Measurements from ENCODE around the gene CDC5L.

Gene CDC5L

DNA sequence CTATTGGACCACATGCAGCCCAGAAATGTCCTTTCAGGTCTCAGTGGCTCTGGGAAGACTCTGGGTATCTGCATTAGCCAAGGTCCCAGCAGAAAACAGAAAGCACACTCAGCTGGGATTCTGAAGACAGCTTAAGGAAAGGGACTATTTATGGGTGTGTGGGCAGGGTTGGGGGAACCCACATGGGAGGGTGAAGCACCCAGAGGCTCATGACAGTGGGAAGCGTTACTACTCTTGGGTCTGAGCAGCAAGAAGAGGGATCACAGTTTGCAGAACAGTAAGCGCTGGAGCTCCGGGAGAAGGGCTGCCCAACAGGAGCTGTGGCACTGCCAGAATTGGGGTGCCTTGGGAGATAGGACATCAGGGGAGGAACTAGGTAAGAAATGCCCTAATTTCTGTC, 12.4 kb upstream of the CDC5L start:
- no peak for DNase-seq

DNA sequence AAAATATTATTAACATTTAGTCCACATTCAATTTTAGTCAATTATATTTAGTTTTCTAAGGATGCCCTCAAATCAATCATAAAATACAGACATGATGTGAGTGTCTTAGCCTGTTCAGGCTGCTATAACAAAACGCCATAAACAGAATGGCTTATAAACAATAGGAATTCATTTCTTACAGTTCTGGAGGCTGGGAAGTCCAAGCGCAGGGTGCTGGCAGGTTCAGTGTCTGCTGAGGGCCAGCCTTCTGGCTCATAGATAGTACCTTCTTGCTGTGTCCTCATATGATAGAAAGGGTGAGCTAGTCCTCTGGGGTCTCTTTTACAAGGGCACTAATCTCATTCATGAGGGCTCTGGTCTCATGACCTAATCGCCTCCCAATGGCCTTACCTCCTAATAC, 10.0 kb upstream of the CDC5L start:
- DNase-seq = no peak

DNA sequence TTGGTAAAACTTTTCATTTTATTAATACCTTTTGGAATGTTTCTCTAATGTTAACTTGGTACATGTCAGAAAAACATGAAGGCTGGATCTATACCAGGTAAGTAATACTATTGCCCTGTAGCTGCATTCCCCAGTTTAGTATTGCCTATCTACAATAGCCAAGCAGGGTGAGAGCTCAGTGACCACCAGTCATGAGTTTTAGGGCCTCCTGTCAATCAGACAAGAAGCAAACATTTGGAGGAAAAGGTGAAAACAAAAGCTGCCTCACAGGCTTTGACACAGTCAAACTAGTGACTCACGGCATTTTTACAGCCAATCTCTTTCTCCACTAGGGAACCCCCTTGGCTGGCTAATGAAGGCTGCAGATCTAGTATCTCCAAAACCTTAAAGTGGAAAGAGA, 9.5 kb upstream of the CDC5L start:
- no peak for DNase-seq

DNA sequence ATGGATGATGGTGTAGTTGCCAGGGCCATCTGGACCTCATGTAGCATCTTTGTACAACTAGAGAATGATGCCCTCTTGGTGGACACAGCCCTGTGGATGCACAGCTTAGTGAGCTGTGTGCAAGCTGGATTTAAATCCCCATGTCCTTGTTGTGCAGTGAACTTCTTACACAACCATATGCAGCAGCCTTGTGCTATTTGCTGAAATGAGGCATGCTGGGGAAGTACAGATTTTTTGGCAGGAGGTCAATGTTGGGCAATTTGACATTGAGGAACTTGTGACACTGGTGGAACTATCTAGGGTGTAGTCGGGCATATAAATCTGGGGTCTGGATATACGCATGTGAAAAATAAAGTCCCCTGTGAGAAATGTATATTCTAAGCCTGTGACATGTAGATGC, 5.8 kb upstream of the CDC5L start:
- no peak for DNase-seq

DNA sequence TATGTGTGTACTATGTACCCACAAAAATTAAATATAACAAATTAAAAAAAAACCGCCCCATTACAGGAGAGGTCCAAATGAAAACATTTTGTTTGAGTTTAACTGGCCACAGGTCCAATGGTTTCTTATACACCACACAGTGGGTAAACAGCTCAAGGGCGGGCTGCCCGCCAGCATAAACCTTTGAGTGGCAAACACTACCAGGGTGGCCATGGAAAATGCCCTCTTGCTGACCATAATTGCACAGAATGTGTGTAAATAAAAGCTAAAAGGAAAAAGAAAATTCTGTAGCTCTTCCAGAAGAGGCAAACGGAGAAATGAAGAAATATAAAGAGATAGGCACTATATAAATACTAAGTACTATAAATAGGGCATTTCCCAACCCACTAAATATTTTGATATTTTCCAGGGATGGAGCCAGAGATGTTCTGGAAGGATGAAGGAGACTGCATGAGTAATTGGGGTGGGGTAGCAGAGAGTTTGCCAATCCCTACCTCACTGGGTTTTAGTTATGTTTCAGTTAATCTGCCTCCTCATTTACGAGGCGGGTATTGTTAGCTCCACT, 1.1 kb upstream of the CDC5L start:
- no peak for DNase-seq

DNA sequence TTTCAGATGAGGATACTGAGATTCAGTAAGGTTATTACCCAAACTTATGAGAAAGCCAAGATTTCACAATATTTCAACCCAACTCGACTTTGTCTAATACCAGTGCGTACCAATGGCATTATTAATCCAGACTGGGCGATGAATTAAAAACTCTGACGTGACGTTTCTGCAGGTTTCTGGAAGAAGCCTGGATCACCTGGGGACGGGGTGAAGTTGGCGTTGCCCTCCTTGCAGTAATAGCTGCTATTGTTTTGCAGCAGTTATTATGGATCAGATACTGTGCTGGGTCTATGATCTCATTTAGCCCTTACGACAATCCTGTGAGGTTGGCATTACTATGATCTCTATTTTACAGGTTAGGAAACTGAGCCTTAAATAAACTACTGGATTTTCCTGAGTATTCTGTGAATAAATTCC, 569 bp upstream of the CDC5L start:
- DNase-seq = no peak

DNA sequence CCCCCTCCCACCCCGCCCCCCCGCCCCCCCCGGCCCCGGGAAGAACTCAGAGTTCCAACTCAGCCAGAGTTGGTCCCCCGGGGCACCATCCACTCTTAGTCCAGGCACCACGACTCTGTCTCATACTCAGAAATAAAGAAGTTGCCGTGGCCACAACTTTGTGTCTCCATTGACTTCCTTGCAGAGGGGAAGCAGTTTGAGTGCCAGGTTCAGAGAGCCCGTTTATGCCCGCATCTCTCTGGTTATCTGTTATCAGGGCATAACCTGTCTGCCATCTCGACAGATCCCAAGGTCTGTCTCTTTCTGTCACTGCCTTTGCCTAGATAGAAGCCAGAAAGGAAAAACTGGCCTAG, 605 bp downstream of the CDC5L start:
- DNase-seq = no peak

DNA sequence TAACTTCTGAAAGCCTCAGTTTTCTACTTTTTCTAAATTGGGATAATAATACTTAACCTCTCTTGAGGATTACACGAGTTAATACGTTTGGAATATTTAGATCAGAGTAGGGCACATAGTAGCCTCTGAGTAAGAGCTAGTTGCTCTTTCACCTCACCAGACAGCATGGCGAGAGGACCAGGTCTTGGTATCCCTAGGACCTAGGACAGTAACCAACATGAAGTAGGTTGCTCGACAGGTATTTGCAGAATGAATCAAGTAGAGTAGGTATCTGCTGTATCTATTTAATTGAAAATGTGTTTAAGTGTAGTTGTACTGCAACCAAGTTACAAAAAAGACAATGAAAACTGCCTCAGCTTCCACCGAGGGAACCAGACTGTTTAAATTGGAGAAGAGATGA, 1.4 kb downstream of the CDC5L start:
- DNase-seq = no peak

DNA sequence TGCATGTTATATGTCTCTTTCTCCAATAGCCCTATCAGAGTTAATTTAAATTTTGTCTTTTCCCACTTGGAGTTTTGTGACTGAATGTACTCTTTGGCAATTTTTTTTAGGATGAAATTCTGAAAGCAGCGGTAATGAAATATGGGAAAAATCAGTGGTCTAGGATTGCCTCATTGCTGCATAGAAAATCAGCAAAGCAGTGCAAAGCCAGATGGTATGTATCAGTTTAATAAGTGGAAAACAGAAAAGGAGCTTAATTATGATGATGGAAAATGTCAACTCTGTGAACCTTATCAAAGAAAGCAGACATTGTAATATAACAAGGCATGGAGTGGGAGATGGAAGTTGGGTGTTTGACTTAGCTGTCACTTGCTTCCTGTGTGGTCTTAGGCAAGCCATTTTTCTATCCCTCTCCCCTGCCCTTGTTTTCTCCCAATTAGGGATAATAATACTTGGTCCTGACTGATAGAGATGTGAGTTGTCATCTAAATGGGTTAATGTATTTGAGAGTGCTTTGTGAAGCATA, 2.7 kb downstream of the CDC5L start:
- no peak for DNase-seq

DNA sequence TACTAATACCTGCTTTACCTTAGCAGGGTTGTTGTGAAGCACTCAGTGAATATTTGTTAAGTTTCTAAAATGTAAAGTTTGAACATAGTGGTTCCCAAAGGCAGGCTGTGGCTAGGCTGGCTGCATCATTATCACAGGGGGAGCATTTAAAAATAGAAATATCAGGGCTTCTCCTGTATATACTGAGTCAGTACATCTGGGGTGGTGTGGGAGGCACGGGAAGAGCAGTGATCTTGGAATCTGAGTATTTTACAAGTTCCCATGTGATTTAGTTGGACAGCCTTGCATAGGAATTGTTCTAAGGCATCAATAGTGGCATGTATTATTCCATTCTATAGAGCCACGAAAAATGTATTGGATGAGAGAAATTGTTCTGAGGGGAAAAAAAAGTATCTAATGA, 8.0 kb downstream of the CDC5L start:
- DNase-seq = no peak

DNA sequence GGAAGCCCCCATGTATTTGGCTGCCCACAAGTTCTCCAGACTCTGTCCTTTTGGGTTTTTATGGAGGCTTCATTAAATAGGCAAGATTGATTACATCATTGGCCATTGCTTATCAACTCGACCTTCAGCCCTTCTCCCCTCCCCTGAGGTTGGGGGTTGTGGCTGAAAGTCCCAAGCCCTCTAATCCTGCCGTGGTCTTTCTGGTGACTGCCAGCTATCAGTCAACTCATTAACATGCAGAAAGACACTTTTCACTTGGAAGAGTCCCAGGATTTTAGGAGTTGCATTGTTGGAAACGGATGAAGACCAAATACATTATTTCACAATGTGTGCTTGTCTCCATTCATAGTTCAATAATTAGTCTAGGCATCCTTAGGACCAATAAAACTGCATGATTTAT, 9.5 kb downstream of the CDC5L start:
- DNase-seq = no peak

DNA sequence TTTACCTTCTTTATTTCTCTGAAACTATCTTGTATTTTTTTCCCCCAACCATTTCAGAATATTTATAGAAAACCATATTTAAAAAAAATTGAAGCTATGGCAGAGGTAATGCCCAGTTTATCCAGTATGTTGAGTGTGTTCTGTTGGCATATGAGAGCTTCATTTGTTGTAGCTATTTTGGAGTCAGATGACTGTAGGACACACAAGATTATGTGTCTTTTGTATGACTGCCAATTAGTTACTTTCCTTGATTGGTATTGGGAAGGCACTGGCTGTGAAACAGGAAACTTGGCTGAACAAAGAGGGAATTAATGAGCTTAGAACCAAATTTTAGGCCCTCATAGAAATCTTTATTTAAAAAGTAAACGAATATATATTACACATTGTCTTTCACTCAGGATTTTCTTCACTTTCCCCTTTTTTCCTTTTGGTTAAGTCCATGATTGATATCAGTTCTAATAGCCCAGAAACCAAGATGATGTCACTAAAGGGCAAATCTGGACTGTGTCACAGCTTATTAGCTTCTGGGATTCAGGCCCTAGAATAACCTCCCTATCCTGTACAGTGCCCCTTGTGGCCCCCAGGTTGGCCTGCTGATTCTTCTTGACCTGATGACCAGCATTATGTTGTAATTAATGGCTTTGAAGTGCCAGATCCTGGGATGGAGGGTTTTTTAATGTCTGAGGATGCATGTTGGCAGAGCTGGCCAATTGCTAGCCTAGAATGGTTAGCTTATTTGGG, 10.1 kb downstream of the CDC5L start:
- DNase-seq = no peak

DNA sequence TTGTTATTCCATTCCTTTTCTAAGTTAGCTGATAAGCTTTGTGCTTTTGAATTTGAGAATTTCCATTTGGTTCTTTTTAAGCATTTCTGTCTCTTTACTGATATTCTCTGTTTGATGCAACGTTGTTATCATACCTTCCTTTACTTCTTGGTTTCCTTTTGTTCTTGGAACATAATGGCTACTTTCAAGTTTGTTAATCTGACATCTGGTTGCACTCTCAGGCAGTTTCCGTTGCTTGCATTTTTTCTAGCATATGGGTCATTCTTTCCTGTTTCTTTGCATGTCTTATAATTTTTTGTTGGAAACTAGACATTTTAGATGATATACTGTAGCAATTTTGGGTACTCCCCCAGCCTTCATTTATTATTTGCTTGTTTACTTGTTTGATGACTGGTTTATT, 12.5 kb downstream of the CDC5L start:
- no peak for DNase-seq

DNA sequence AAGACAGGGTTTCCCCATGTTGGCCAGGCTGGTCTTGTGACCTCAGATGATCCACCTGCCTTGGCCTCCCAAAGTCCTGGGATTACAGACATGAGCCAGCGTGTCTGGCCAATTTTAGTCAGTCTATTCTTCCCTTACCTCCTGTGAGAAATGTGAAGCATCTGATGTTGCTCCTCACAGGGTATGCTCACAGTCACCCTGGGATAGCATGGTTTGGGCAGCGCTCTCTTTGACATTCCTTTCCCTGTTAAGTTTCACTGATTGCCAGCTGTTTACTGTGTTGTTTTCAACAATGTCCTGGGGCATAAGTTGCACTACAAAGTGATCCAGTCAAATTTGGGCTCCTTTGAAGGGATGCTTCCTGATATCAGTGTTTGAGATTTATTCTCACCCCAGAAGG, 13.1 kb downstream of the CDC5L start:
- DNase-seq = no peak

DNA sequence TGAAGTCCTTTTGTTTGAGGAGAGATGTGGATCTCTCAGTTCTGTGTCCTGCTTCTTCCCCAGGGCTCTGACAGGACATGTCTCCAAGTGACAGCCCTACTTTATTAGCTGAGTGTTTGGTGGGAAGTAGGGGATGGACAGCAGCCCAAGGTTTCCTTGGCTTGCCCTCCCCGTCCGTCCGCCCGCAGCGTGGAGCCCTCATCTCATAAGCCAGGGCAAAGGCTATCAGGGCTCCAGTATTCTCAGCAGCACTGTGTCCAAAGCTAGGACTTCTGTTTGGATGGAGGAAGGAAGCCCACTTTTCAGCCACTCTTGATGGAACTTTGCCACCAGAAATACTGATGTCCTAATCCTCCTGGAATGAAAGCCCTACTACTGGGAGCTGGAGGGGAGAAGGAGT, 13.6 kb downstream of the CDC5L start:
- no peak for DNase-seq

DNA sequence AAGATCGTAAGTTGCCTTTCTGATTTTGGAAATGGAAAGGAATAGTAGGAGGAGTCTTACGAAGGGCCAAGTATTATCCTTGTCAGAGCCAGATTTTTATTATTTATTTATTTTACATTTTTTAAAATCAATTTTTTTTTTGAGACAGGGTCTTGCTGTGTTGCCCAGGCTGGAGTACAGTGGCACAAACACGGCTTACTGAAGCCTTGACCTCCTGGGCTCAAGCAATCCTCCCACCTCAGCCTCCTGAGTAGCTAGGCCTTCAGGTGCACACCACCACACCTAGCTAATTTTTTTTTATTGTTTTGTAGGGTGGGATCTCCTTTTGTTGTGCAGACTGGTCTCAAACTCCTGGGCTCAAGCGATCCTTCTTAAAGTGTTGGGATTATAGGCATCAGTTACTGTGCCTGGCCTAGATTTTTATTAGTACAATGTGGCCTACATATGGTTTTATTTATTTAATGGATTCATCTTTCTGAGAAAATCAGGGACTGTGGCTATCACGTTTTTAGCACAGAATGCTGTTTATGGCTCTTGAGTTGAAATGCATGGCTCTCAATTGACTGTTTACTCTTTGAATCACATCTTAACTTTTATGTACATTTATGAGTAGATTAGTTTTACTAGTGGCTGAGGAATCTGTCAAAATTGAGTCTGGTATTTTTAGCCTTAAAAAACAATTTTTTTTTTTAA, 16.7 kb downstream of the CDC5L start:
- DNase-seq = no peak

DNA sequence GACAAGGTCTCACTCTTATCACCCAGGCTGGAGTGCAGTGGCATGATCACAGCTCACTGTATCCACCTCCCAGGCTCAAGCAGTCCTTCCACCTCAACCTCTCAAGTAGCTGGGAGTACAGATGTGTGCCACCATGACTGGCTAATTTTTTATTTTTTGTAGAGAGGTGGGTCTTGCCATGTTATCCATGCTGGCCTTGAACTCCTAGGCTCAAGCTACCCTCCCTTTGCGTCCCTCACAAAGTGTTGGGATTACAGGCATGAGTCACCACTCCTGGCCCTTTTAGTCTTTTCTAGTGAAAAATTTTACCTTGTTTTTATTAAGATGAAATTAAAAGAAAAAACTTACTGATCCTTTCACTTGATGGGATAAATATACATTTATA, 17.2 kb downstream of the CDC5L start:
- DNase-seq = no peak

DNA sequence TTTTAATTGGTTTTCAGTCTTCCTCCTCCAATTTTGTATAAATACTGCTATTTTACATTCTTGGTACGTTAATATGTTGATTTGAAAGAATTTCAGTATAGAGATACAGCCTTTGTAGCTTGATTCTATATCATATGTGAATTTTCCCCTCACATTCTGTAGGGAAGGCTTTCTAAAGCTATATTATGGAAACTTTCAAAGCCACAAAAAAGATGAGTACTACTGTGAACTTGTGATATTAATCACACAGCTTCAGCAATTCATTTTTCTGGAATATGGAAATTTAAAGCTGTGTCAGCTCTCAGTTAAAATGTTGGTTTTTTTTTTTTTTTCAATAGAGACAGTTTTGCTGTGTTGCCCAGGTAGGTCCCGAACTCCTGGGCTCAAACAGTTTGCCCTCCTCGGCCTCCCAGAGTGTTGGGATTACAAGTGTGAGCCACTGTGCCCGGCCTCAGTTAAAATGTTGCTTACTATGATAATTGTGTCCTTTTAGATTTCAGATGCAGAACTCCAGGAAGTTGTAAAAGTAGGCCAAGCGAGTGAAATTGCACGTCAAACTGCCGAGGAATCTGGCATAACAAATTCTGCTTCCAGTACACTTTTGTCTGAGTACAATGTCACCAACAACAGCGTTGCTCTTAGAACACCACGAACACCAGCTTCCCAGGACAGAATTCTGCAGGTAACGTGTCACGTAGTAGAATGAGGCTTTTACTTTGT, 20.6 kb downstream of the CDC5L start:
- no peak for DNase-seq

DNA sequence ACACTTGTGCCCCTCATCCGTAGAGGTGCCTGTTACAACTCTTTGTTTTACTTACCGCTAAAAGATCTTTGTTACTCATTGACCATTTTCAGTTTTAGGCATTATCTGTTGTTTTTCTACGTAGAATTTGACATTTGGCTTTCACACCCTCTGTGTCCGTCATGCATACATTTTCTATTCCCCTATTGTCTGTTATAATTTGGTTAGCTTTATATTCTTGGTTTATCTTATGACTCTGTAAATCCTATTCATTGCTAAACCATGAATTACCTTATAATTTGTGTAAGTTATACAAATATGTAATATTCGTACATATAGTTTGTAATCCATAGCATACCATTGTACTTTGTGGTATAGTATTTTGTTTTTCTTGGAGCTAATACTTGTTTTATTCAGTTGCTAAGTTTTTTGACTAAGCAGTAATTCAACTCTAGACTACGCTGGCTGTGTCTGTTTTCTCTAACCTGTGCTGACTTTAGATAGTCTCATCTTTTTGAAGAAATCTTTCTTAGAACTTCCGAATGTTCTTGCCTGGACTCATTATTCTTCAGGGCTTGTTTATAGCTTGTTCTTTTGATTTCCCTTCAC, 21.8 kb downstream of the CDC5L start:
- no peak for DNase-seq

DNA sequence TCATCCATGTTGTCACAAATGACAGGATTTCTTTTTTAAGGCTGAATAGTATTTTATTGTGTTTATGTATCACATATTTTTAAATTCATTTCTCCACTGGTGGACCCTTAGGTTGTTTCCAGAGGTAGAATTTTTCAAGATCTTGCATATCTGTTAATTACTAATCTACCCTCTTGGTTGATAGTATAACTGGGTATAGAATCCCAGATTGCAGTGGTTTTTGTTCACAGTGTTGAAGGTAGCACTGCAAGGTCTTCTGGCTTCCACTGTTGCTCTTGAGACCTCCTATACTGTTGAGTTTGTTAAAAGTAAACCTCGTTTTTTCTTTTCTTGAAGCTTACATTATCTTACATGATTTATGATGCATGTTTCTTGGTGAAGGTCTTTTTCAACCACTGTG, 22.9 kb downstream of the CDC5L start:
- no peak for DNase-seq

DNA sequence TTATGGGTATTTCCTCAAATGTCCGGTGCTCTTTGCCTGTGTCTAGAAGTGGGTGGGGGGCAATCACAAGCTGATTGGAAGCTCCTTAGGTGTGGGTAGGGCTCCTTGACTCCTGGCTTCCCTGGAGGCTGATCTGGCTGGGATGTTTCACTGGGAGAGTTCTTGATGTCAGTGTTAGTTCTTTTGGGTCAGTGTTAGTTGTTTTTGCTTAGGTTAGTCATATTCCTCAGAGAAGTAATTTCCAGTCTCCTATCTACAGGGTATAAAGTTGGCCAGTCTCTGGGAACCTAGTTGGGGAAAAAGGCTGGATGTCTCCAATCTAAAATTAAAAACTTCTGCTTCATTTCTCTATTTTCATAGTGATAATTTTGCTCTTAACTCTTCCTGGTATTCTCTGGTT, 23.6 kb downstream of the CDC5L start:
- no peak for DNase-seq

DNA sequence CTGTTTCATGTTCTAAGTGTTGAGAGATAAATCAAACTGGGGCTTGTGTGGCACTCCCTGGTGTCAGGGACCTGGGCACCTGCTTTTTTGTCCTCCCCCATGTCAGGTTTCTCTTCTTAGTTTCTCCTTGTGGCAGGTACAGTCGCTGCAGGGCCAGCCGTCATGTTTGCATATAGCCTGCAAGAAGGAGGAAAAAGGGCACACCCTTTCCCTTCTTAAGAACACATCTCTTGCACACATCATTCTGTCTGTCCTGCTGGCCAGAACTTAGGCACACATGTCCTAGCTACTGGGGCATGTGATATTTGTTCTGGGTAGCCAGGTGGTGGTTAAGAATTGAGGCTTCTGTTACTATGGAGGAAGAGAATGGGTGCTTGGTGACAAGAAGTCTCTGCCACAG, 27.9 kb downstream of the CDC5L start:
- DNase-seq = no peak

DNA sequence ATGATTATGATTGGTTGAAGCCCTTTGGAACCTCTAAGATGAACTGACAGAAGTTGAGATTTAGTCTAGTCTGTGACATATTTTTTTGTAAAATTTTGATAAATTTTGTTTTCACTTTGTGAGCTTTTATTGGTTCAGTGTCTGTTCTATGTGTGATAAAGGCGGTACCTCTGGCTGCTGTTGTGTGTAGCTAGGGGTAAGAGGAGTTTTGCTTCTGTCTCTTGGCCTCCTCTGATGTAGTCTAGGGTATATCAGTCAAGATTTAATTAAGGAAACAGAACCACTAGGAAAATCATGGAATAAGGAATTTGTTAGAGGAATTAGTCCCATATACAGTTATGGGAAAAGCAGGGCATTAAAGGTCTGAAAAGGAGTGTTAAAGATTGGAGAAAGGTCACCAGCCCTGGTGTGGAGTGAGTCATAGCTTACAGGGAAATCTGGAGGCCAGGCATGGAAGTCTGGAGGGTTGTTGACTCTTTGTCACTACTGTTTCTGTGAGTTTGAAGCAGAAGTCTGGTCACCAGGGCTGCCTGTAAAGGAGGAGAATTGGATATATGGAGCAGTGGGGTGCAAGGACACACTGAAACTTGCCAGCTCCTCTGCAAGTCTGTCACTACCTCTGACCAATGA, 28.5 kb downstream of the CDC5L start:
- no peak for DNase-seq
